ENCODE measurements around the gene ALDH3A2.
A peak's percentile ranks its signal among the peaks of the same experiment; 100 is the strongest.

Gene ALDH3A2

DNA sequence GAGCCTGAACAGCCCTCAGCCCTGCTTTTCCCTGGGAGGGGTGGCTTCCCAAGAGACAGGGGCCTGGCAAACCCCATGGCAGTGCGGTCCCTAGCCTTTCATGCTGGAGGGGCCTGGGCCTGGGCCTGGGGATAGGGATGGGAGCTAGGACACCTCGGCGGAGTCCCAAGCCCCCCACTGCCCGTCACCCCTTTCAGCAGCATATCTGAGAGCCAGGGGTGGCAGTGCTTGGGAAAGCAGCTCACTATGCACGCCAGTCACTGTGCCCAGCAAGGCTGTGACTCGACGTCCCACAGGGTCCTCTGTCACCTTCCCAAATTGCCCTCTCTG is 68.4 kb downstream of the ALDH3A2 start:
- no peak for DNase-seq

DNA sequence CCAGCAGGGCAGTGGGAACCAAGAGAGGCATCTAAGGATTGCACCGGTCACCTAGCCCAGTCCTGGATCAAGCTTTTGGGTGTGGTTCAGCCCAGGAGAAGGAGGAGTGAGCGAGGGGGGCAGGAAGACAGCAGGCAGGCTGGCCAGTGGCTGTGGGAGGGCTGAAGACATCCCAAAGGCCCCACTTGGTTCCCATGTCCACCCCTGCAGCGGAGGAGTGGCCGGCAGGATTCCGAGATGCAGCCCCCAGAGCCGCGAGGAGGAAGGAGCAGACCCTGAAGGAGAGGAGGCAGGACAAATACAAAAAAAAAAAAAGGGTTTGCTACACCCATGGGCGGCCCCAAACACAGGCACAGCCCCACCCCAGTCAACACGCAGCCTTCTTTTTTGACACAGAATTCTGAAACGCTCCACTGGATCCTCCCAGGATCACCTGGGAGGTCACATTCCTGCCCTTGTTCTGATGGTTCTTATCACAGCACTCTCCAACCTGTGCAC is 68.9 kb downstream of the ALDH3A2 start:
- DNase-seq = no peak

- no peak for DNase-seq
Observed at GRCh38 chr17:19718041-19718612, 69.6 kb downstream of the ALDH3A2 start.

DNA sequence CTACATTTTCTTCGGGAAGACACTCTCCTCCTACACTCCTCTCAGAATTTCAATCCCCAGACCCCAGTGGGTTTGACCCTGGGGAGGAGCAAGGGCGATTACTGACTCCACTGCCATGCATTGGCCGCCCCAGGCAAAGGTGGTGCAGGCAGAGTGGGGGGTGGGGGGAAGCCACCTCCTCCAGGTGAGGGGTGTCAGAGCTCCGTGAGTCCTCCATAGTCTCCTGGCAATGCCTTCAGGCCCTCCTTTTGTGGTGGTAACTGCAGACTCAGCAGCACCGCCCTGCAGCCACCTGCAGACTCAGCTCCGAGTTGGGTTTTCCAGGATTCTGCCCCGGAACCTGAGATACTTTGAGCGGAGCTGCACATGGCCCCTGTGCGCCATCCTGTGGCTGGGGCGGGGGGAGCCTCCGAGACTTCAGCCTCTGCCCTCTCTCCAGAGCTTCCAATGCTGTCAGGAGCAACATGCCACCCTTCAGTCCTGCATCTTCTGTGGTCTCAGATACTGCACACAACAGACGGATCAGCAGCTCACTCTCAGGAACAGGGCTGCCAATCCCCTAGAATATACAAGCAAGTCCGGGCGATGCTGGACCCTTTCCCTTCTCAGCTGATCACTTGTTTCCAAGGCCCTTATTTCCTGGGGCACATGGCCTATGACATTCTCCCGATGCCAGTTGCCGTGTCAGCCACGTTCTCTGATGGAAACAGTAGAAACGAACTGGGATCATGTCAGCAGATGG is 70.2 kb downstream of the ALDH3A2 start:
- no peak for DNase-seq

DNA sequence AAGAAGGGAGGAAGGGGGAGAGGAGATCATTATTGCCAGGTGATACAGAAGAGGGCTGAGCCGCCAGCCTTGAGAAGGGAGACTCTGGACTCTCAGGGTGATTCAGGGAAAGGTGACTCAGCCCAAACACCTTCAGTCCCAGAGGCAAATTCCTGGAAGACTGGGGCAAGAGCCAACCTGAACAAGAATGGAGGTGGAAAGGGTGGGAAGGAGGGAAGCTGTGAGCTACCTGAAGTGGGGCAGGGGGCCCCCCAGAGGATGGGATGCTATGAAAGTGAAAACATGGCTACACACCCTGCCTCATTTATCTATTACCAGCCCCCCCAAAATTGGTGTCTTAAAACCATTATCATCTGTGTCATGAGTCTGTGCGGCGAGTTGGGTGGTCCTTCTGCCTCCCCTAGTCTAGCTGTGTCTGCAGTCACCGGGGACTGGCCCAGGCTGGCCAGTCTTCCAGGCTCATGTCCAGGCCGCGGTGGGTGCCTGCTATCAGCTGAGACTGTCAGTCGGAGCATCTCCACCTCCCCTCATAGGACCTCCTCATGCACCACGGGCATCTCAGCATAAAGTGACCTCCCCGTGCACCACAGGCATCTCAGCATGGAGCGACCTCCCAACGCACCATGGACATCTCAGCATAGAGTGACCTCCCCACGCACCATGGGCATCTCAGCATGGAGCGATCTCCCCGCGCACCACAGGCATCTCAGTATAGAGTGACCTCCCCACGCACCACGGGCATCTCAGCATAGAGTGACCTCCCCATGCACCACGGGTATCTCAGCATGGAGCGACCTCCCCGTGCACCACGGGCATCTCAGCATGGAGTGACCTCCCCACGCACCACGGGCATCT is 71.0 kb downstream of the ALDH3A2 start:
- no peak for DNase-seq

- no peak for DNase-seq
Observed at GRCh38 chr17:19720210-19720475, 71.6 kb downstream of the ALDH3A2 start.

- peak; percentile 26 for DNase-seq
Observed at GRCh38 chr17:19720631-19721426, 72.3 kb downstream of the ALDH3A2 start.

- no peak for DNase-seq
Observed at GRCh38 chr17:19723964-19724363, 75.4 kb downstream of the ALDH3A2 start.

DNA sequence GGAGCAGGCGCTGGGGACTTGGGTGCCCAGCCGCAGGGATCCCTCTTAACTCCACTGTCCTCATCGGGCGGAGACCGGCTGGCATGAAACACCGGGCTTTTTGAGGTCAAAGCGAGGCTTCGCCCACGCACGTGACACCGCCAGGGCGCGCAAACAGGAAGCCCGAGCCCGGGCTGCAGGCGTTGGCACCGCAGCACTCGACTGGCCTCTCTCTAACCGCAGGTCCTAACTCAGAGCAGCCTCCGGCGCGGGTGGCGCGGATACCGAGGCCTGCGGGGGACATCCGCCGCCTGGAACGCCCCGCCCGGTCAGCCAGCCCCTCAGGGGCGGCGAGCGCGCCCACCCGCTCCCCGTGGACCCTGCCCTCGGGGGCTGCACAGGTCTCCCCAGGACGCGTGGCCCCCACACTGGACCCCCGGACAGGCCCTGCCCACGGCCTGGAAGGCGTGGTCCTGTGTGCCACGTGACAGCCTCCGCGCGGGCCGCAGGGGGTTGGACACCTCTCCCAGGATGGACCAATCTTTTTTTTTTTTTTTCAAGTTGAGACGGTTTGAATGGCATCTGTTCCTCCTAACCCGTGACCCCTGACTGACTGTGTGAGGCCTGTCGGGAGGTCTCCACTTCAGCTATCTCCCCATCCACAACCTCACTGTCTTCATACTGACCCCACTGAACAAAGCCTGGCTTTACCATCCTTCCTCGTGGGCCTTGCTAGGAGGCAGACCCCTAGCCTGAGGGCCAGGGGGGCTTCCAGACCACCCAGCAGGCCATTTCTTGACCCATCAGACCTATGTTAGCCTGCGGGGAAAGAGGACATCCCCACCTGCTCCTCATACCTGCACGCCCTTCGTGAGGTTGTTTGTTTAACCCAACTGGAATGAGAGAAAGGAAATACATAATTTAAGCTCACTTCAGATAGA is 76.2 kb downstream of the ALDH3A2 start:
- no peak for DNase-seq

DNA sequence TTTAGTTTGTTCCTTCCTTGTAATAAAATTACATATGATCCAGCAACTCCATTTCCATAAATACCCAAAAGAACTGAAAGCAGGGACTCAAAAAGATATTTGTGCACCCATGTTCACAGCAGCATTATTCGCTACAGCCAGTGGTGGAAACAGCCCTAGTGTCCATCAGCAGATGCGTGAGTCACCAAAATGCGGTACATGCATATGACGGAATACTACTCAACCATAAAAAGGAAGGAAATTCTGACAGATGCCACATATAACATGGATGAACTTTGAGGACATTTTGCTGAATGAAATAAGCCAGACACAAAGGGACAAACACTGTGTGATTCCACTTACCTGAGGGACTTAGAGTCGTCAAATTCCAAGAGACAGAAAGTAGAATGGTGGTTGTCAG is 76.9 kb downstream of the ALDH3A2 start:
- no peak for DNase-seq

GRCh38 chr17:19726631-19727376 is 78.3 kb downstream of the ALDH3A2 start:
- DNase-seq = no peak
